ENCODE data around the gene SDC4. TPM values are rescaled to one million over a fixed set of nuclear protein-coding genes. Genes with fewer than 3 reads are reported as not detected.

SDC4 gene
- total RNA-seq, 1 donor from 2014 or later = 89.7 TPM

DNA sequence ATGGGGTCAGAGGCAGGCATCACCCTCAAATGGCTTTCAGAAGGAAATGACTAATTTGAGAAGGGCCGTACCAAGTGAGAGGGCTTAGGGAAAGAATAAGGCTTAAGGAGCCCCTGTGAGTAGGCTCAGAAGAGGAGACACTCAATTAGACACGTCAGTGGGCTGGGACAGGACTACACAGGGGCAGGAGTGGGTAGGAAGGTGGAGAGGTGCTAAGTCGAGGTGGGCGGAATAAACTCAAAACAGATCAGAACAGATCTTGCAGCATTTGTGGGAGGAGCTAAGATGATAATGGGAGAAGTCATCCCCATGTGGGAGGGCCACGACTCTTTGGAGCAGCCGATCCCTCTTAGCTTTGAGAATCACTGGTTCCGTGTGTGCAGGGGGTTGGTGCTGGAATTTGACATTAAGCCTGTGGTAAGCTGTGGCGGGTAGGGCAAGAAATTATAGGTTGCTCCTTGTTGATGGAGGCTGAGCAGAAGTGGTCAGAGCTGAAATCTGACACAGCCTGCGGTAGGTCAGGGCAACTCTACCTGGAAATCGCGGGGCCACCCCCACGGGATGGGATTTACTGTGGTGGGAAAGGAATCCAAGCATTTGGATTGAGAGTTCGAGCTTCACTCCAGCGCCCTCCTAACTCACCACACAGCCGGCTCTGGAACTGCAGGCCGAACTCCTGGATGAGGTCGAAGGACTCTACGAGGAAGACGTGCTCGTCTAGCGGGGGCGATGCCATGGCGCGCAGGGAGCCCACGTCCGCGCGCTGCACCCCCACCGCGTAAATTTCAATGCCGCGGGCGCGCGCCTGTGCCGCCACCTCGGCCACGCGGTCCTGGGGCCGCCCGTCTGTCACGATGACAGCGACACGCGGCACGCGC, 44.4 kb downstream of the SDC4 start:
- intact Hi-C loops (cut with micrococcal nuclease) = loop anchor here (2.0 kb wide), 1 partner anchor 15 kb away; no protein-coding TSS in a partner anchor

- intact Hi-C loops (cut with micrococcal nuclease) = loop anchor here (1.0 to 2.0 kb wide), 2 partner anchors 9 to 17 kb away; no protein-coding TSS in a partner anchor
These were observed 46.4 kb downstream of the SDC4 start for GRCh38 chr20:45301824-45302271.

DNA sequence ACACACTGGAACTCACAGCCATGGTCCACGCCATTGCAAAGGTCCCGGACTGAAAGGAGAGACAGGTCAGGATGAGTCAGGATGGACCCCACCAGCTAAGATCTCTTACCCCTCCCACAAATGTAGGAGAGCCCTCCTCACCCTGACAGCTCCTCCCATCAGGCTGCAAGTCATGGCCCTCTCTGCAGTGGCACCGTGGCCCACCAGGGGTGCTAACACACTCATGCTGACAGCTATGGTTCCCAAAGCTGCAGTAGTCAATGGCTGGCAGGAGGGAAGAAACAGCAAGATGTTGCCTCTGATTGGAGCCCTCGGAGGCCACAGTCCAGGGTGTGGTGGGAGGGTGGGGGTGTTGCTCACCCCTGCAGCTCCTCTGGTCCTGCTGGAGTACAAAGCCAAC, 47.3 kb downstream of the SDC4 start:
- intact Hi-C loops (cut with micrococcal nuclease) = loop anchor here (1.0 kb wide), 1 partner anchor 8 kb away; no protein-coding TSS in a partner anchor

GRCh38 chr20:45299786-45300185, 48.4 kb downstream of the SDC4 start:
- intact Hi-C loops (cut with micrococcal nuclease) = no loop called here

- intact Hi-C loops (cut with micrococcal nuclease) = no loop called here
These were observed 50.3 kb downstream of the SDC4 start for GRCh38 chr20:45297786-45298497.

GRCh38 chr20:45294659-45295058, 53.6 kb downstream of the SDC4 start:
- intact Hi-C loops (cut with micrococcal nuclease) = loop anchor here (5.0 kb wide), 1 partner anchor 382 kb away; the partner anchor contains the start of gene PABPC1L

GRCh38 chr20:45294003-45294368, 54.2 kb downstream of the SDC4 start:
- intact Hi-C loops (cut with micrococcal nuclease) = loop anchor here (5.0 kb wide), 1 partner anchor 382 kb away; the partner anchor contains the start of gene PABPC1L

- intact Hi-C loops (cut with micrococcal nuclease) = loop anchor here (1.0 to 5.0 kb wide), 2 partner anchors 8 to 381 kb away; partner anchors contain the start of gene PABPC1L
These were observed 54.9 kb downstream of the SDC4 start for GRCh38 chr20:45293041-45294002.

DNA sequence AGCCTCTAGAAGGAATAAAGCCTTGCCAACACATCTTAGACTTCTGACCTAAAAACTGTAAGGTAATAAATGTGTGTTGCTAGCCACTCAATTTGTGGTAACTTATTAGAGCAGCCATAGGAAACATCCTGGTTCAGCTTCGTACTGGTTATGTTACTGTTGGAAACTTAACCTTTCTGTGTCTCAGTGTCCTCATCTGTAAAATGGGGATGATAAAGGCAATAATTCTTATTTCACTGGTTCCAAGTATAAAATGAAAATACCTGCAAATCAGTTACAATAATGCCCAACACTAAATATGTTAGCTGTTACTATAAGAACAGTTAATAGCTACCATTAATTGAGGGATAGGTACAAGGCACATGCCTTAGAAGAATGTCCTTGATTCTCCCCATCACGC, 55.9 kb downstream of the SDC4 start:
- intact Hi-C loops (cut with micrococcal nuclease) = loop anchor here (5.0 kb wide), 1 partner anchor 380 kb away; the partner anchor contains the start of gene PABPC1L

DNA sequence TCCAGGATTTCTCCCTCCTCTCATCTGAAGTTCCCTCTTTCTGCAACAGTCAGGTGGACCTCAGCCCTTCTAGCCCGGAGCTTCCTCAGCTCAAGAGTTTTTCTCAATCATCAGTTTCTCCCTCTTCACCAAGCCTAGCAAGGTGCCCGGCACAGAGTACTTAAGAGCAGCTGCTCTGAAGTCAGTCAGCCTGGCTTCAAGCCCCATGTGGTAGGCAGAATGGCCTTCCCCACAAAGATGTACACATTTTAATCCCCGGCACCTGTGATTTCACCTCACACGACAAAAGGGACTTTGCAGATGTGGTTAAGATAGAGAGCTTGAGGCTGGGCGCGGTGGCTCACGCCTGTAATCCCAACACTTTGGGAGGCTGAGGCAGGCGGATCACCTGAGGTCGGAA, 56.7 kb downstream of the SDC4 start:
- intact Hi-C loops (cut with micrococcal nuclease) = loop anchor here (1.0 to 5.0 kb wide), 5 partner anchors 195 to 480 kb away; partner anchors contain the start of gene PABPC1L

- intact Hi-C loops (cut with micrococcal nuclease) = loop anchor here (1.0 to 5.0 kb wide), 6 partner anchors 153 to 480 kb away; partner anchors contain the start of gene PABPC1L
These were observed 57.4 kb downstream of the SDC4 start for GRCh38 chr20:45290677-45291355.

DNA sequence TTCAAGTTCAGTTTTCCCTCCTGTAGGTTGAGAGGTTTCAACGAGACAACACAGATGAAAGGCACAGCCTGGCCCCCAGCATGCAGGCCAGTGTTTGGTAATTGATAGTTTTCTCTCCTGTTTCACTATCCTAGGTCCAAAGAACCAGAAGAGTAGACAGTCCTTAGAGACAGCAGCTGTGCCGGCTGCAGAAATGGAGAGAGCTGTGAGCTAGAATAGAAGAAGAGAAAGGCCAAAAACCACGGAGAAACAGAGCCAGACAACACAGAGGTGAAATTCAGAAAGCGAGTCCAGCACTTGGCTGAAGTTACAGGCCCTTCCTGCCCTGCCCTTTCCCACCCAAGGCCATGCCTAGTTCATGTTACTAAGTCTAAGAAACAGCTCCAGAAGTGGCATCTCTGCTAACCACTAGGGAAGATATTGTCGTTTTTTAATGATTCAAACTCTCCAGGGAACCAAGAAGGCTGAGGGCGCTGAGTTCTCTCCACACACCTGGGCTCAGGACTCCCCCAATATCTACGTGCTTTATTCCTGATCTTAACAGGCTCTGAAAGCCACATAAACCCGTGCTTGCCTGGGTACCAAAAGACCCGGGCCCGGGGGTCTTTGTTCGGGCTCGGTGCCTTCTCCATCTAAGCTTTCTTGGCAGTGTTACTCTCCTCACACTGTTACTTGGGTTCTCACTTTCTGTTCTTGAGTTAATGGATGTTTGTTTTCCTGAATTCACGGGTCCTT, 58.1 kb downstream of the SDC4 start:
- intact Hi-C loops (cut with micrococcal nuclease) = loop anchor here (1.0 to 5.0 kb wide), 3 partner anchors 152 to 378 kb away; partner anchors contain the start of gene PABPC1L

DNA sequence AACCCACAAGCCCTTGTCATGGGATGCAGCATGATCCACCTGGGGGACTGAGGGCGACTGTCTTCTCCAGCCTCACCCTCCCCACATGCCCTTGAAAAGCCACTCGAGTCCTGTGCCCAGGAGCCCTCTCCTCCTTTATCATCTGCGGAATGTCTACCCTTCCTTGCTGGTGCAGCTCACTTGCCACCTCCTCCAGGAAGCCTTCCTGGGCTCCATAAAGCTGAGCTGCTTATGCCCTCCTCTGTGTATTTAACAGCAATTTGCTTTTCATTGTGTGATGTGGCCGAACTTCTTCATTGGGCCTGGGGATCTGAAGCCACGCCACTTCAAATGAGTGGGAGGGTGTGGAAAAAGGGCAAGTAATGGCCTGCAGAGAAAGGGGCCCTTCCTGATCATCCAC, 59.4 kb downstream of the SDC4 start:
- intact Hi-C loops (cut with micrococcal nuclease) = no loop called here

- intact Hi-C loops (cut with micrococcal nuclease) = no loop called here
These were observed 59.8 kb downstream of the SDC4 start for GRCh38 chr20:45288376-45288775.

- intact Hi-C loops (cut with micrococcal nuclease) = no loop called here
These were observed 64.6 kb downstream of the SDC4 start for GRCh38 chr20:45283551-45284057.

- intact Hi-C loops (cut with micrococcal nuclease) = no loop called here
These were observed 65.3 kb downstream of the SDC4 start for GRCh38 chr20:45282700-45283550.

GRCh38 chr20:45279992-45280391, 68.2 kb downstream of the SDC4 start:
- intact Hi-C loops (cut with micrococcal nuclease) = no loop called here

DNA sequence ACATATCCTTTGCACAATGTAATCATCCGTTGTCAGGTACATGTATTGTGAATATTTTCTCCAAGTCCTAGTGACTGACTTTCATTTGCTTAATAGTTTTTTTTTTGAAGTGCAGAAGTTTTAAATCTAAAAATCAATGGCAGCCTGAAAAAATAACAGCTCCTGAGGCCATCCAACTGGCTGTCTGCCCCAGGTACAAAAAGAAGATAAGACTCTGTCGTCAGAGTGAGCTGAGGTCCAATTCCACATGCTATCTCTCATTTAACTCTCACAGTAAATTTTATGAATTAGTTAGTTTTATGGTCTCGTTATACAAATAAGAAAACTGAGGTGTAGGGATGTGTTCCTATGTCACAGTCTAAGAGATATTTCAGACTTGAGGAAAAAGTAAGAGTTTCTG, 72.9 kb downstream of the SDC4 start:
- intact Hi-C loops (cut with micrococcal nuclease) = no loop called here

Measured in T-helper 1 cell treated with Interleukin-12 subunit alpha and Interleukin-12 subunit beta and Interleukin-4 antibody, amounts not matched to agents 30 ng/mL and 1 ng/mL, for 36 hours (primary cell).